ENCODE measurements around the gene GSC2.
"Not testable (repeated sequence)": the region's sequence is repeated elsewhere in the genome, so short reads cannot be mapped to it uniquely, and the experiment has no call there.

GSC2 gene

DNA sequence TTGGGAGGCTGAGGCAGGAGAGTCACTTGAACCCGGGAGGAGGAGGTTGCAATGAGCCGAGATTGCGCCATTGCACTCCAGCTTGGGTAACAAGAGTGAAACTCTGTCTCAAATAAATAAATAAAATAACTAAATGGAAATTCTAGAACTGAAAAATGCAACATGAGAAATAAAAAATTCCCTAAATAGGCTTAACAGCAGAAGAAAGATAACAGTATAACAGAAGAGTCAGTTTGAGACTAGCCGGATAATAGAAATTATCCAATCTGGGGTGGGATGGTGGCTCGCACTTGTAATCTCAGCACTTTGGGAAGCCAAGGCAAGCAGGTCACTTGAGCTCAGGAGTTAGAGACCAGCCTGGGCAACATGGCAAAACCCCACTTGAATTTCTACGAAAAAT is 14.3 kb upstream of the GSC2 start:
- Histone ChIP-seq H4K8ac (ENCODE audit: low read depth, low read length) (no peak overlapping the region), H3K27ac (ENCODE audit: low read depth, low read length) (no peak overlapping the region), H3K18ac (ENCODE audit: low read length) (no peak overlapping the region), H3K36me3 (ENCODE audit: control insufficient read depth, insufficient read depth, low read length) (no peaks in the 10 kb centered on the region), H3K79me2 (ENCODE audit: control insufficient read depth, insufficient read depth, low read length) (no peaks in the 10 kb centered on the region), H3K4ac (ENCODE audit: low read depth, low read length) (no peak overlapping the region), H2BK120ac (ENCODE audit: low read depth, low read length) (no peak overlapping the region), H3K23ac (ENCODE audit: low read length) (no peak overlapping the region), H2AK5ac (ENCODE audit: low read length) (no peak overlapping the region), H3K4me3 (ENCODE audit: low read length) (no peak overlapping the region), H3K27me3 (ENCODE audit: insufficient read depth, low read length, poor library complexity) (peaks cover 12% of the 10 kb centered on the region), H3K79me1 (ENCODE audit: low read length) (no peaks in the 10 kb centered on the region), H2BK5ac (ENCODE audit: low read length) (no peak overlapping the region), H2BK15ac (replicated peaks; ENCODE audit: low read depth) (no peak overlapping the region), H3K9ac (ENCODE audit: low read length) (no peak overlapping the region), H3K4me1 (ENCODE audit: control insufficient read depth, low read depth, low read length) (no peaks in the 10 kb centered on the region), H4K5ac (ENCODE audit: low read length) (no peak overlapping the region), H3K4me2 (ENCODE audit: low read length) (no peak overlapping the region), H3K56ac (ENCODE audit: low read length) (no peak overlapping the region)
- DNase-seq: no peak
- no CpG with 5 or more reads among the region's 6 CpGs for WGBS (ENCODE audit: extremely low coverage, insufficient coverage, low lambda C conversion rate)

DNA sequence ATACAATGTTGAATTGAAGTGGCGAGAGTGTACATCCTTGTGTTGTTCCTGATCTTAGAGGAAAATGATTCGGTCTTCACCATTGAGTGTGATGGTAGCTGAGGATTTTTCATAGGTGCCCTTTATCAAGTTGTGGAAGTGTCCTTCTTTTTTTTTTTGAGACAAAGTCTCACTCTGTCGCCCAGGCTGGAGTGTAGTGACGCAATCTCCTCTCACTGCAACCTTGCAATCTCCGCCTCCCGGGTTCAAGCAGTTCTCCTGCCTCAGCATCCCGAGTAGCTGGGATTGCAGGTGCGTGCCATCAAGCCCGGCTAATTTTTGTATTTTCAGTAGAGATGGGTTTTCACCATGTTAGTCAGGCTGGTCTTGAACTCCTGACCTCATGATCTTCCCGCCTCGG is 8.6 kb upstream of the GSC2 start:
- H3K56ac ChIP-seq (ENCODE audit: low read length); DNase-seq; H3K27ac ChIP-seq (ENCODE audit: low read depth, low read length); H2BK15ac ChIP-seq (replicated peaks; ENCODE audit: low read depth); H3K18ac ChIP-seq (ENCODE audit: low read length); H3K23ac ChIP-seq (ENCODE audit: low read length); H2BK120ac ChIP-seq (ENCODE audit: low read depth, low read length); H3K27me3 ChIP-seq (ENCODE audit: insufficient read depth, low read length, poor library complexity); H4K8ac ChIP-seq (ENCODE audit: low read depth, low read length); H3K4me3 ChIP-seq (ENCODE audit: low read length); H2BK5ac ChIP-seq (ENCODE audit: low read length); H3K9ac ChIP-seq (ENCODE audit: low read length); H3K79me1 ChIP-seq (ENCODE audit: low read length); H3K4ac ChIP-seq (ENCODE audit: low read depth, low read length); H3K4me2 ChIP-seq (ENCODE audit: low read length); H3K79me2 ChIP-seq (ENCODE audit: control insufficient read depth, insufficient read depth, low read length); H2AK5ac ChIP-seq (ENCODE audit: low read length); H3K4me1 ChIP-seq (ENCODE audit: control insufficient read depth, low read depth, low read length); H4K5ac ChIP-seq (ENCODE audit: low read length); H3K36me3 ChIP-seq (ENCODE audit: control insufficient read depth, insufficient read depth, low read length): not testable (repeated sequence)
- no CpG with 5 or more reads among the region's 11 CpGs for WGBS (ENCODE audit: extremely low coverage, insufficient coverage, low lambda C conversion rate)

DNA sequence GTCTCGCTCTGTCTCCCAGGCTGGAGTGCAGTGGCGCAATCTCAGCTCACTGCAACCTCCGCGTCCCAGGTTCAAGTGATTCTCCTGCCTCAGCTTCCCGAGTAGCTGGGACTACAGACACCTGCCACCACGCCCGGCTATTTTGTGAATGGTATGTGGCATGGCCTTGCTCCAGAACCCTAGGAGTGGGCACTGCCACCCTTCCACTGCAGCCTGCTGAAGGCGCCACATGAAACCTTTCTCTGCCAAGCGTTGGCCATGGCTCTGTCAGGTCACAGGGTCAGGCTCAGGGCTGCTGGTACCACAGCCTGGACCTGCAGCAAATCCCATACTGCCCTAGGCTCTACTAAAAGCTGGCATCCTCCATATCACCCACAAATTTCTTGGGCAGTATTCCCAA is 6.0 kb upstream of the GSC2 start:
- peaks cover 11% of the 10 kb centered on the region for H3K27me3 ChIP-seq (ENCODE audit: insufficient read depth, low read length, poor library complexity)
- H4K8ac ChIP-seq (ENCODE audit: low read depth, low read length); H3K36me3 ChIP-seq (ENCODE audit: control insufficient read depth, insufficient read depth, low read length); H3K79me2 ChIP-seq (ENCODE audit: control insufficient read depth, insufficient read depth, low read length); H3K79me1 ChIP-seq (ENCODE audit: low read length); H3K23ac ChIP-seq (ENCODE audit: low read length); H2BK120ac ChIP-seq (ENCODE audit: low read depth, low read length); H3K4me1 ChIP-seq (ENCODE audit: control insufficient read depth, low read depth, low read length); H3K4me2 ChIP-seq (ENCODE audit: low read length); H3K9ac ChIP-seq (ENCODE audit: low read length); H3K18ac ChIP-seq (ENCODE audit: low read length); H3K4me3 ChIP-seq (ENCODE audit: low read length); H3K4ac ChIP-seq (ENCODE audit: low read depth, low read length); H3K27ac ChIP-seq (ENCODE audit: low read depth, low read length); H2BK5ac ChIP-seq (ENCODE audit: low read length); DNase-seq; H2BK15ac ChIP-seq (replicated peaks; ENCODE audit: low read depth); H3K56ac ChIP-seq (ENCODE audit: low read length); H2AK5ac ChIP-seq (ENCODE audit: low read length); H4K5ac ChIP-seq (ENCODE audit: low read length): not testable (repeated sequence)
- no CpG with 5 or more reads among the region's 9 CpGs for WGBS (ENCODE audit: extremely low coverage, insufficient coverage, low lambda C conversion rate)

DNA sequence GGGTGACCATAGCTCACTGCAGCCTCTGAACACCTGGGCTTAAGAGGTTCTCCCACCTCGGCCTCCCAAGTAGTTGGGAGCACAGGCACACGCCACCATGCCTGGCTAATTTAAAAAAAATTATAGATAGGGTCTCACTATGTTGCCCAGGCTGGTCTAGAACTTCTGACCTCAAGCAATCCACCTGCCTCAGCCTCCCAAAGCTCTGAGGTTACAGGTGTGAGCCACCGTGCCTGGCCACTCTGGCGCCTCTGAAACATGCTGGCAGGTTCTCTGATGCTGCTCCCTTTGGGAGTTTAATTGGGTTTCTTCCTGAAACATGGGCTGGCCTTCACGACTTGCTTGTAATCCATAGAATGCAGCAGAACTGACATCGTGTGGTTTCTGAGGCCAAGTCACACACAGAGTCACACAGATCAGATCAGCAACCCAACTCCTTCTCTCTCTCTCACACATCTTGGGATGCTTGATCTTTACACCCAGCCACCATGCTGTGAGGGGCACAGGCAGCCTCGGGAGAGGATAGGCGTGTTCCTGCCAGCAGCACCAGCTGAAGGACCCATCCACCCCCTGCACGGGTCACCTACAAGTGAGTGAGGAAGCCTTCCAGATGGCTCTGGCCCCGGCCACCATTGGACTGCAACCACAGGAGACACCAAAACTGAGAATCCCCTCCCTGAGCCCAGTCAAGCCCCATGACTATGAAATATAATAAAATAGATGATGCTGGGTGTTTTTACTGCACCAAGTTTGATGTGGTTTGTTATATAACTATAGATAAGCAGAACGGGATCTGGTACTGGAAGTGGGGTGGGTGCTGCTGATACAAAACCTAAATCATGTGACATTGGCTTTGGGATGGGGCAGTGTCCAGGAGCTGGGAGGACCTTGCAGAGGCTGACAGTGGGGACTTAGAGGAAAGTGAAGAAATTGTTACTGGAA is 3.1 kb upstream of the GSC2 start:
- Histone ChIP-seq H2BK15ac (replicated peaks; ENCODE audit: low read depth) (no peak overlapping the region), H3K4me2 (ENCODE audit: low read length) (no peak overlapping the region), H2AK5ac (ENCODE audit: low read length) (no peak overlapping the region), H3K27ac (ENCODE audit: low read depth, low read length) (no peak overlapping the region), H3K36me3 (ENCODE audit: control insufficient read depth, insufficient read depth, low read length) (no peaks in the 10 kb centered on the region), H4K8ac (ENCODE audit: low read depth, low read length) (no peak overlapping the region), H3K4me1 (ENCODE audit: control insufficient read depth, low read depth, low read length) (no peaks in the 10 kb centered on the region), H2BK120ac (ENCODE audit: low read depth, low read length) (no peak overlapping the region), H4K5ac (ENCODE audit: low read length) (no peak overlapping the region), H3K4ac (ENCODE audit: low read depth, low read length) (no peak overlapping the region), H3K56ac (ENCODE audit: low read length) (no peak overlapping the region), H3K9ac (ENCODE audit: low read length) (no peak overlapping the region), H3K23ac (ENCODE audit: low read length) (no peak overlapping the region), H3K4me3 (ENCODE audit: low read length) (no peak overlapping the region), H3K79me1 (ENCODE audit: low read length) (no peaks in the 10 kb centered on the region), H3K18ac (ENCODE audit: low read length) (no peak overlapping the region), H3K79me2 (ENCODE audit: control insufficient read depth, insufficient read depth, low read length) (no peaks in the 10 kb centered on the region), H3K27me3 (ENCODE audit: insufficient read depth, low read length, poor library complexity) (peaks cover 39% of the 10 kb centered on the region), H2BK5ac (ENCODE audit: low read length) (no peak overlapping the region)
- WGBS (ENCODE audit: extremely low coverage, insufficient coverage, low lambda C conversion rate): no CpG with 5 or more reads among the region's 11 CpGs
- DNase-seq: no peak

DNA sequence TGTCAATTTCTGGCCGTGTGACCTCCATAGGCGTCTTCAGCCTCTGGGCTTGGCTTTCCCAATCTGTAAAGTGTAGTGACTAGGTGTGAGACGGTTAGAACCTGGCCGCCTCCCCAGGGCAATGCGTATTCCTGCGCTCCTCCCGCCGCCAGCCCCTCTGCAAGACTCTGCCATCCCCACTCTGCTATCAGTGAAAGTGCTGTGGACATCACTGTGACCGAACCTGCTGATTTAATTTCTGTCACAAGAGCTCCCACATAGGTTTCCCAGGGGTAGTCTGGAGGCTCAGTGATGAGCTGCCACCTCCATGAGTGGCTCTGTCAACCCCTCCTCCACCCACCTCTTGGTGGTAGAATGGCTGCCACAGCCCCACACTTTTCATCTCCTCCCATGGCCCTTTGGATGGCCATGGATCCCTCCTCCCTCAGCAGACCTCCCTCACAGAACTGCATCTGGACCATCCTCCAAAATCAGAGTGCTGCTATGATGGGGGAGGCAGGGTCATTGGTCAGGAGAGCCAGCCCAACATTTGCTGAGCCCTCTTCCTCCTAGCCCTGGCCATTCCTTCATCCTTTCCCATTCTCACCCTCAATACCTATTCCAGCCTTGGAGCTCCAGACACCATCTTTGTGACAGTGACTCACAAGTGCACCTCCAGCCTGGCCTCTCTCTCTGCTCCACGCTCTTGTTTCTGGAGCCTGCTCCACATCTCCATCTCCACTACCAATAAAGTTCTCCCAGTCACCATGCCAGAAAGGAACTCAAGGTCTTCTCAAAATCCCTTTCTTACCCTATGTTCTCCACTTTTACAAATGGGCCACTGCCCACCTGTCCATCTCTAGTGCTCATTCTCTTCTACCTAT is 1.5 kb upstream of the GSC2 start:
- Histone ChIP-seq H3K79me2 (ENCODE audit: control insufficient read depth, insufficient read depth, low read length) (no peaks in the 10 kb centered on the region), H3K4me1 (ENCODE audit: control insufficient read depth, low read depth, low read length) (no peaks in the 10 kb centered on the region), H3K4ac (ENCODE audit: low read depth, low read length) (no peak overlapping the region), H3K27ac (ENCODE audit: low read depth, low read length) (no peak overlapping the region), H2BK120ac (ENCODE audit: low read depth, low read length) (no peak overlapping the region), H3K4me3 (ENCODE audit: low read length) (no peak overlapping the region), H3K56ac (ENCODE audit: low read length) (no peak overlapping the region), H2AK5ac (ENCODE audit: low read length) (no peak overlapping the region), H3K36me3 (ENCODE audit: control insufficient read depth, insufficient read depth, low read length) (no peaks in the 10 kb centered on the region), H3K18ac (ENCODE audit: low read length) (no peak overlapping the region), H3K4me2 (ENCODE audit: low read length) (no peak overlapping the region), H3K79me1 (ENCODE audit: low read length) (no peaks in the 10 kb centered on the region), H4K5ac (ENCODE audit: low read length) (no peak overlapping the region), H4K8ac (ENCODE audit: low read depth, low read length) (no peak overlapping the region), H2BK5ac (ENCODE audit: low read length) (no peak overlapping the region), H2BK15ac (replicated peaks; ENCODE audit: low read depth) (no peak overlapping the region), H3K27me3 (ENCODE audit: insufficient read depth, low read length, poor library complexity) (peaks cover 45% of the 10 kb centered on the region), H3K9ac (ENCODE audit: low read length) (no peak overlapping the region), H3K23ac (ENCODE audit: low read length) (peak overlapping the region; percentile 80)
- WGBS (ENCODE audit: extremely low coverage, insufficient coverage, low lambda C conversion rate): no CpG with 5 or more reads among the region's 10 CpGs
- DNase-seq: no peak

Measured in mesendoderm (in vitro differentiated cells).